Lower lobe of right lung (tissue), 2 donors: ENCODE results near the gene KCTD14. TPM values are rescaled to one million over a fixed set of nuclear protein-coding genes. Genes with fewer than 3 reads are reported as not detected.
"Not testable (repeated sequence)": the region's sequence is repeated elsewhere in the genome, so short reads cannot be mapped to it uniquely, and the experiment has no call there.

ENCODE experiments used
- ATAC-seq, 2 donors: fragments of 200-7000 bp; cut with Tn5 transposase; one replicate each; pipeline ENCODE4 v1.9.1; 2020 to 2022; ENCODE audit warnings: mild to moderate bottlenecking in 2 of 2, moderate library complexity in 2 of 2
- DNase-seq: peaks from one replicate; pipeline ENCODE4 v3.0.0-alpha.2; 2020
- H3K27ac ChIP-seq: fragments of 200-600 bp; one replicate; pipeline ENCODE4 v1.8.0; 2022
- H3K27me3 ChIP-seq: fragments of 200-600 bp; one replicate; pipeline ENCODE4 v1.8.0; 2022; ENCODE audit warnings: low read depth
- H3K36me3 ChIP-seq: fragments of 200-600 bp; one replicate; pipeline ENCODE4 v1.8.0; 2022; ENCODE audit warnings: mild to moderate bottlenecking
- H3K4me1 ChIP-seq: fragments of 200-600 bp; one replicate; pipeline ENCODE4 v1.8.0; 2022
- H3K4me3 ChIP-seq: fragments of 200-600 bp; one replicate; pipeline ENCODE4 v1.8.0; 2022; ENCODE audit warnings: mild to moderate bottlenecking
- H3K9me3 ChIP-seq: fragments of 200-600 bp; one replicate; pipeline ENCODE4 v1.8.0; 2022
- CTCF ChIP-seq: fragments of 200-600 bp; IDR thresholded peaks from one replicate; pipeline ENCODE4 v1.8.0; 2022; ENCODE audit warnings: antibody characterized with exemption, mild to moderate bottlenecking
- intact Hi-C: fragments of 100-400 bp; cut with DNase I; formaldehyde crosslinking; loops from one replicate; pipeline ENCODE4 v1.11.0; 2022
- total RNA-seq: library from RNA; stranded (reverse); fragmentation: NEBNext Ultra II Directional; extraction: Animal tissue kit (Norgen Biotek cat#: 25700); gene quantifications from one replicate; pipeline ENCODE4 v1.2.1, GENCODE V29; 2021
- donor health status: DM: no; HTN: yes; CAD: no; lungs with severe emphysema.

The KCTD14 gene
- total RNA-seq, 1 donor from 2014 or later: 12.3 TPM

GRCh38 chr11:78045851-78046485 is 22.9 kb upstream of the KCTD14 start:
- Histone ChIP-seq H3K27ac (peak overlapping the region; percentile 62), H3K27me3 (no peaks in the 10 kb centered on the region)

GRCh38 chr11:78044706-78045105 is 21.6 kb upstream of the KCTD14 start:
- H3K4me3 ChIP-seq: no peak overlapping the region

More at GRCh38 chr11:78045851-78046485, 22.9 kb upstream of the KCTD14 start:
- ATAC-seq (peak; percentile 89 to 94), DNase-seq (peak; percentile 86)
- peak overlapping the region; percentile 59 for H3K4me3 ChIP-seq
- TF ChIP-seq CTCF: peak; percentile 100
- no peaks in the 10 kb centered on the region for H3K9me3 ChIP-seq
- peaks cover 23% of the 10 kb centered on the region for H3K4me1 ChIP-seq
- intact Hi-C loops: no loop called here
- H3K36me3 ChIP-seq: no peaks in the 10 kb centered on the region

GRCh38 chr11:78041843-78042440 is 18.9 kb upstream of the KCTD14 start:
- intact Hi-C loops: no loop called here
- peaks cover 45% of the 10 kb centered on the region for H3K4me1 ChIP-seq

More at GRCh38 chr11:78044706-78045105, 21.6 kb upstream of the KCTD14 start:
- no peak for TF ChIP-seq CTCF
- Histone ChIP-seq H3K36me3 (no peaks in the 10 kb centered on the region), H3K27me3 (no peaks in the 10 kb centered on the region), H3K9me3 (no peaks in the 10 kb centered on the region), H3K27ac (no peak overlapping the region), H3K4me1 (peaks cover 36% of the 10 kb centered on the region)
- DNase-seq (peak; percentile 92), ATAC-seq (peak; percentile 88 to 89)
- intact Hi-C loops: no loop called here

GRCh38 chr11:78041380-78041719 is 18.3 kb upstream of the KCTD14 start:
- intact Hi-C loops, H3K9me3 ChIP-seq, H3K4me3 ChIP-seq, ATAC-seq, H3K36me3 ChIP-seq, H3K27ac ChIP-seq, DNase-seq, H3K27me3 ChIP-seq: not testable (repeated sequence)
- H3K4me1 ChIP-seq: peaks cover 43% of the 10 kb centered on the region

More at GRCh38 chr11:78041843-78042440, 18.9 kb upstream of the KCTD14 start:
- H3K4me3 ChIP-seq: no peak overlapping the region
- H3K27ac ChIP-seq: no peak overlapping the region
- no peak for TF ChIP-seq CTCF
- no peaks in the 10 kb centered on the region for H3K36me3 ChIP-seq
- H3K27me3 ChIP-seq: no peaks in the 10 kb centered on the region
- DNase-seq (no peak), ATAC-seq (no peak)
- no peaks in the 10 kb centered on the region for H3K9me3 ChIP-seq

GRCh38 chr11:78040691-78041379 is 17.8 kb upstream of the KCTD14 start:
- no peak for ATAC-seq
- Histone ChIP-seq H3K27me3 (no peaks in the 10 kb centered on the region), H3K4me3 (no peak overlapping the region), H3K4me1 (peaks cover 39% of the 10 kb centered on the region), H3K9me3 (no peaks in the 10 kb centered on the region), H3K36me3 (no peaks in the 10 kb centered on the region), H3K27ac (no peak overlapping the region)
- DNase-seq: no peak
- intact Hi-C loops: no loop called here
- TF ChIP-seq CTCF: no peak
